NT2/D1 (cell line): Measurements from ENCODE around the gene KAZN.

Experiments
- DNase-seq: peaks from one replicate; pipeline ENCODE4 v3.0.0-alpha.2; 2011; ENCODE audit warnings: low read depth, low spot score
- H3K27me3 ChIP-seq: 2 replicates; pipeline ENCODE4 v1.6.0; 2011; ENCODE audit warnings: mild to moderate bottlenecking; ENCODE audit not compliant: insufficient read length, insufficient read depth
- H3K36me3 ChIP-seq: 2 replicates; pipeline ENCODE4 v1.6.1; 2011; ENCODE audit warnings: mild to moderate bottlenecking, low read length, mixed read lengths; ENCODE audit not compliant: insufficient read depth, insufficient read length
- H3K4me1 ChIP-seq: 2 replicates; pipeline ENCODE4 v1.5.1; 2011; ENCODE audit not compliant: insufficient read depth, insufficient read length
- H3K4me3 ChIP-seq: 2 replicates; pipeline ENCODE4 v1.5.1; 2011; ENCODE audit warnings: low read depth; ENCODE audit not compliant: insufficient read length
- H3K9ac ChIP-seq: 2 replicates; pipeline ENCODE4 v1.6.0; 2011; ENCODE audit warnings: low read depth; ENCODE audit not compliant: insufficient read length
- H3K9me3 ChIP-seq: 2 replicates; pipeline ENCODE4 v1.5.1; 2011; ENCODE audit warnings: mild to moderate bottlenecking, low read length; ENCODE audit not compliant: insufficient read depth
- SUZ12 ChIP-seq: IDR thresholded peaks from 2 replicates; pipeline ENCODE4 v1.6.1; 2011; ENCODE audit not compliant: insufficient read length, insufficient read depth; ENCODE audit errors: extremely low read depth
- YY1 ChIP-seq: IDR thresholded peaks from 2 replicates; pipeline ENCODE4 v1.6.1; 2011; ENCODE audit not compliant: insufficient read length, insufficient read depth
- ZNF274 ChIP-seq: IDR thresholded peaks from 2 replicates; pipeline ENCODE4 v1.6.1; 2011; ENCODE audit warnings: mild to moderate bottlenecking, low read depth, low read length

Gene KAZN

GRCh38 chr1:14598498-14599182, at the start of gene KAZN:
TSS of gene KAZN (plus strand) at chr1:14598685.
- no peaks in the 10 kb centered on the region for H3K9me3 ChIP-seq
- peak within 1 kb of the TSS; percentile 71 for H3K4me3 ChIP-seq
- H3K9ac ChIP-seq, result peak within 1 kb of the TSS; percentile 86
- peaks cover 4% of the 10 kb centered on the region for H3K4me1 ChIP-seq
- no peaks in the 10 kb centered on the region for H3K27me3 ChIP-seq
- H3K36me3 ChIP-seq, result peaks cover 5% of the 10 kb centered on the region
- no peak for DNase-seq
- TF ChIP-seq ZNF274 (no peak), YY1 (no peak), SUZ12 (no peak)

DNA sequence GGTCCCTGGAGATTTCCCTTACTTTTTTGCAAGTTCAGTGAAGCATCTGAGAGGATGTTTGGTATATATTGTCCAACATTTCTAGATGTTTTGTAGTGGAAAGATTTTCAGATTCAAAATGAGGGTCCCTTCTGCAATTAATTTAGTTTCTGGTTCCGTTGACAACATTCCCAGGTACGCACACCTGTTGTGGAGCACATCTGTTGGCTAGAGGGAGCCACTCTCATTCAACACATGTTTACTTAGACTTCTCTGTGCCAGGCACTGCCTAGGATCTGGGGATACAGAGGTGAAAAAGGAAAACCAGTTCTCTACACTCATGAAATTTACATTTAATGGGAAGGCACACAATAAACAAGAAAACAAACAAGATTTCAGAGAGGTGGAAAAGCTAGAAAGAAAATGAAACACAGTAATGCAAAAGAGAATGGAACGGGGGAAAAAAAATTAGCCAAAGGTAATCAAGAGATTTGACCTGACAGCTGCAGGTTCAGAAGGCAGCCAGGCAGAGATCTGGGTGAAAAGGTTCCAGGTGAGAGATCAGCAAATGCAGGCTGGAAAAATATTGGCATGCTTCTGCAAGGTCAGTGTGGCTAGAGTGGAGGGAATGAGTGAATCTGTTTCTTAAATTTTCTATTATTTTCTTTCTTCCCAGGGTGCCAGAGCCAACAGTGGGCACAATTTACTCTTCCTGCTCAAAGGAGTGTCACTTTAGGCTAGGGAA, 48.4 kb upstream of the KAZN start:
- no peaks in the 10 kb centered on the region for H3K4me1 ChIP-seq
- no peaks in the 10 kb centered on the region for H3K9me3 ChIP-seq
- no peaks in the 10 kb centered on the region for H3K36me3 ChIP-seq
- DNase-seq, result no peak
- TF ChIP-seq ZNF274 (no peak), SUZ12 (no peak), YY1 (no peak)
- H3K9ac ChIP-seq, result no peak overlapping the region
- H3K4me3 ChIP-seq, result no peak overlapping the region
- H3K27me3 ChIP-seq, result peaks cover 8% of the 10 kb centered on the region

DNA sequence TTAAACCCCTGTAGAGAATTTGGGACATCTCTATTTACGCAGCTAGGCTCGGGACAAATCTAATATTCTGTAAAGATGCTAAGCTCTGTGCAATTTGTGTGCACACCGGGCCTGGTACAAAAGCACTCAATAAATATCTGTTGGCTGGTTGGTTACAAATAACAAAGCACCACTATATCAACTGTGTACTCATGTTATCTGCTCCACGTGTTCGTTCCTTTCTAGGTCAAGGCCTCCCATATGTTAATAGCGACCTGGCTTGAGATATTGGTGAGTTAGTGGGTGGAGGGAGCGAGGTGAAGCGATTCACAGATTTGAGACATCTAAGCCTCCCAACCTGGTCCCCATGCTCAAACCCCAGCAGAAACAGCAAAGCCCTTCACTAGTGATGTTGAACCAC, 47.1 kb upstream of the KAZN start:
- Histone ChIP-seq H3K4me3 (no peak overlapping the region), H3K9me3 (no peaks in the 10 kb centered on the region), H3K36me3 (no peaks in the 10 kb centered on the region), H3K4me1 (no peaks in the 10 kb centered on the region), H3K27me3 (peaks cover 9% of the 10 kb centered on the region), H3K9ac (no peak overlapping the region)
- TF ChIP-seq ZNF274, result no peak
- no peak for TF ChIP-seq YY1
- TF ChIP-seq SUZ12, result no peak
- DNase-seq, result no peak

DNA sequence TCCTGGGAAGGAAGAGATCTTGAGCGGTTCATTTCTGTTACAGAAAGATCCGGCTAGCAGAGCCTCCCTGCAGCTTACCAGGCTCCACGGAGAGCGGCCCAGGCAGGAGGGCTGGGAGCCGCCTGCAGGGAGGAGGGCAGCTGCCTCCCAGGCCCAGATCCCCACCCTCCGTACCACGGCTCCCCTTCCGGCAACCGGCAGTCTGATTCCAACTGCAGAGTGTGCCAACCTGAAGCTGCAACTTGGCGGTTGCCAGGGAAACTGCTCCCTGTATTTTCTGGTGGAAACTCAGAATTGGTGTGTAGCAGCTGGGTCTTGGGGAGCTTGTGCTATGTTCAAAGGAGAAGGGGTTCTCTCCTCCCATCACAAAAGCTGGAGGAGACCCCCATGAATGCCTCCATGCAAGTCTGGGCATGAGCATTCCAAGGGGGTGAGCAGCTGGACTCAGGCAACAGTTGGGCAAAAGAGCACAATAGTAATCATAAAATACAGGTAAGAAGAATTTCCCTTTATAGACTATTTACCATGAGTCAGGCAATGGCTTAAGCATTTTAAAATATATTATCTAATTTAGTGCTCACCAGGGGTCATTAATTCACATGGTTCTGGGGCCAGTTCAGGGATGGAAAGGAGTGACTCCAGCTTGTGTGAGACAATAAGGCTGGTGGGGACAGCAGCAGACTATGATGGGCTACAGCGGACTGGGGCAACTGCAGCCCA, 46.1 kb upstream of the KAZN start:
- no peak overlapping the region for H3K9ac ChIP-seq
- TF ChIP-seq ZNF274 (no peak), YY1 (no peak)
- H3K4me1 ChIP-seq, result no peaks in the 10 kb centered on the region

GRCh38 chr1:14553711-14554110, 44.8 kb upstream of the KAZN start:
- H3K9me3 ChIP-seq, result no peaks in the 10 kb centered on the region
- H3K36me3 ChIP-seq, result no peaks in the 10 kb centered on the region
- H3K4me3 ChIP-seq, result no peak overlapping the region
- peaks cover 14% of the 10 kb centered on the region for H3K27me3 ChIP-seq
- no peaks in the 10 kb centered on the region for H3K4me1 ChIP-seq
- no peak overlapping the region for H3K9ac ChIP-seq
- TF ChIP-seq YY1, result no peak
- TF ChIP-seq ZNF274, result no peak
- no peak for TF ChIP-seq SUZ12
- DNase-seq, result no peak

More for the DNA sequence above, 46.1 kb upstream of the KAZN start:
- Histone ChIP-seq H3K4me3 (no peak overlapping the region), H3K9me3 (no peaks in the 10 kb centered on the region), H3K36me3 (no peaks in the 10 kb centered on the region), H3K27me3 (peaks cover 9% of the 10 kb centered on the region)
- DNase-seq, result no peak

DNA sequence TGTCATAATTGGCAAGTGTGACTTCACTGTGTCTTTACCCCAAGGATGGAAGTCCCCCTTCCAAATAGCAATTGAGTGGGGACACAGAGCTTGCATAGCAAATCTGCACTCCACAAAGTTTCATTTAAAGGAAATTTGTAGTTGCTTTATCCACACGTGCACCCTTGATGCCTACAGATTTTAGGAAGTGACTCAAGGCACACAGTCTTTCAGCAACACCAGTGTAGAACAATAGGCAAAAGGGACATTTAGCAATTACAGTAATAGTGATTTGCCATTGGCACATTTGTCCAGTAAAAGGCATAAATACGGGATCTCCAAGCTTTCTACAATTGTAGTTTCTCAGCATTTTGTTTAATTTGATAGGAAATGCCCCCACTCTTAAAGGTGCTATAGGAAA, 43.4 kb upstream of the KAZN start:
- no peak overlapping the region for H3K4me3 ChIP-seq
- H3K9me3 ChIP-seq, result no peaks in the 10 kb centered on the region
- no peak overlapping the region for H3K9ac ChIP-seq
- TF ChIP-seq SUZ12, result no peak
- no peak for DNase-seq
- H3K4me1 ChIP-seq, result no peaks in the 10 kb centered on the region
- H3K36me3 ChIP-seq, result no peaks in the 10 kb centered on the region
- peaks cover 19% of the 10 kb centered on the region for H3K27me3 ChIP-seq

GRCh38 chr1:14561014-14561693, 37.3 kb upstream of the KAZN start:
- TF ChIP-seq ZNF274 (no peak), YY1 (no peak), SUZ12 (no peak)

More at GRCh38 chr1:14561014-14561693, 37.3 kb upstream of the KAZN start:
- Histone ChIP-seq H3K4me1 (no peaks in the 10 kb centered on the region), H3K4me3 (no peak overlapping the region), H3K27me3 (peaks cover 16% of the 10 kb centered on the region), H3K9me3 (peaks cover 4% of the 10 kb centered on the region), H3K36me3 (no peaks in the 10 kb centered on the region), H3K9ac (no peak overlapping the region)
- DNase-seq, result no peak
